Fibroblast of pulmonary artery (primary cell): ENCODE results near the gene PPP2R1B.

Source experiments
- DNase-seq: peaks from one replicate; pipeline ENCODE4 v3.0.0-alpha.2; 2010; ENCODE audit warnings: low read depth
- H3K4me3 ChIP-seq: replicated peaks from 2 replicates; pipeline ENCODE4 v1.5.1; 2011; ENCODE audit warnings: low read depth, mild to moderate bottlenecking, control low read depth, low read length, moderate library complexity
- CTCF ChIP-seq: IDR thresholded peaks from 2 replicates; pipeline ENCODE4 v1.5.1; 2011; ENCODE audit warnings: mild to moderate bottlenecking, control low read depth, low read length, inconsistent platforms; ENCODE audit errors: missing control alignments

PPP2R1B gene

GRCh38 chr11:111795334-111795985, 29.3 kb upstream of the PPP2R1B start:
- no peak overlapping the region for H3K4me3 ChIP-seq
- no peak for TF ChIP-seq CTCF
- no peak for DNase-seq

- TF ChIP-seq CTCF = no peak
- H3K4me3 ChIP-seq = no peak overlapping the region
- no peak for DNase-seq
Measured at GRCh38 chr11:111793863-111794262, 27.7 kb upstream of the PPP2R1B start.

GRCh38 chr11:111792955-111793500, 26.8 kb upstream of the PPP2R1B start:
- no peak for DNase-seq
- no peak overlapping the region for H3K4me3 ChIP-seq
- TF ChIP-seq CTCF = no peak

- DNase-seq = no peak
- no peak for TF ChIP-seq CTCF
- no peak overlapping the region for H3K4me3 ChIP-seq
Measured at GRCh38 chr11:111792314-111792713, 26.1 kb upstream of the PPP2R1B start.

- no peak for TF ChIP-seq CTCF
- no peak for DNase-seq
- no peak overlapping the region for H3K4me3 ChIP-seq
Measured at GRCh38 chr11:111788464-111788863, 22.3 kb upstream of the PPP2R1B start.

GRCh38 chr11:111788051-111788450, 21.9 kb upstream of the PPP2R1B start:
- no peak overlapping the region for H3K4me3 ChIP-seq
- TF ChIP-seq CTCF = no peak
- DNase-seq = no peak

GRCh38 chr11:111785886-111786412, 19.8 kb upstream of the PPP2R1B start:
- no peak for DNase-seq
- TF ChIP-seq CTCF = no peak
- no peak overlapping the region for H3K4me3 ChIP-seq
